Measurements from ENCODE around the gene SLC35G3.
"Not testable (repeated sequence)": the region's sequence is repeated elsewhere in the genome, so short reads cannot be mapped to it uniquely, and the experiment has no call there.

SLC35G3 gene

DNA sequence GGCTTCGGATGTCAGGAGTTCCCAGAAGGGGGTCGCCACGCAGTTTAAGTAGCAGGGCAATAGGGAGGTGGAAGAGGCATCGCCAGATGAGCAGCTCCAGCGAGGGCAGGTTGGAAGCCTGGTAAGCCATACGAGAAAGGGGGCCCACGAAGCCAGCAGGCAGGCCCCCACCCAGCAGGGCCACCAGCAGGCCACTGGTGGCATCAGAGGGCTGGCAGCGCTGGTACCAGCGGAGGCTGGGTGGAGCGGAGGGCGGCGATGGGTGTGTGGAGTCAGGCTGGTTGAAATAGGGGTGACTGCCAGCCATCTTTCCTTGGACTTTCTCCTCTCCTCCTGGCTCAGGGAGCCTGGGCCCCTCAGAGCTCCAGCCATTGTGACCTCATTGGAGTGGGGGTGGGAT lies at the start of gene SLC35G3:
SLC35G3 (minus strand) TSS at position 393 of the 400 bp plus-strand sequence; CDS start at position 307, 86 bp downstream.
- H3K36me3 Mint-ChIP-seq (ENCODE audit: low read depth); H3K27ac Mint-ChIP-seq; H3K4me1 Mint-ChIP-seq; H3K27me3 Mint-ChIP-seq (ENCODE audit: low read depth); H3K4me3 Mint-ChIP-seq: not testable (repeated sequence)
- H3K9me3 Mint-ChIP-seq, result peaks cover 16% of the 10 kb centered on the region

GRCh38 chr17:35243561-35244340 lies 49.6 kb upstream of the SLC35G3 start:
- peaks cover 16% of the 10 kb centered on the region for H3K36me3 Mint-ChIP-seq (ENCODE audit: low read depth)
- no peak for TF ChIP-seq CTCF (IDR thresholded peaks at IDR 0.05; ENCODE audit: unreplicated experiment in 3 of 3)
- H3K27ac Mint-ChIP-seq, result peak overlapping the region; percentile 94 to 98 (median 96)
- H3K4me3 Mint-ChIP-seq, result peak overlapping the region; percentile 96 to 99 (median 96)
- peaks cover 35% of the 10 kb centered on the region for H3K4me1 Mint-ChIP-seq
- no peaks in the 10 kb centered on the region for H3K27me3 Mint-ChIP-seq (ENCODE audit: low read depth)
- H3K9me3 Mint-ChIP-seq, result no peaks in the 10 kb centered on the region

DNA sequence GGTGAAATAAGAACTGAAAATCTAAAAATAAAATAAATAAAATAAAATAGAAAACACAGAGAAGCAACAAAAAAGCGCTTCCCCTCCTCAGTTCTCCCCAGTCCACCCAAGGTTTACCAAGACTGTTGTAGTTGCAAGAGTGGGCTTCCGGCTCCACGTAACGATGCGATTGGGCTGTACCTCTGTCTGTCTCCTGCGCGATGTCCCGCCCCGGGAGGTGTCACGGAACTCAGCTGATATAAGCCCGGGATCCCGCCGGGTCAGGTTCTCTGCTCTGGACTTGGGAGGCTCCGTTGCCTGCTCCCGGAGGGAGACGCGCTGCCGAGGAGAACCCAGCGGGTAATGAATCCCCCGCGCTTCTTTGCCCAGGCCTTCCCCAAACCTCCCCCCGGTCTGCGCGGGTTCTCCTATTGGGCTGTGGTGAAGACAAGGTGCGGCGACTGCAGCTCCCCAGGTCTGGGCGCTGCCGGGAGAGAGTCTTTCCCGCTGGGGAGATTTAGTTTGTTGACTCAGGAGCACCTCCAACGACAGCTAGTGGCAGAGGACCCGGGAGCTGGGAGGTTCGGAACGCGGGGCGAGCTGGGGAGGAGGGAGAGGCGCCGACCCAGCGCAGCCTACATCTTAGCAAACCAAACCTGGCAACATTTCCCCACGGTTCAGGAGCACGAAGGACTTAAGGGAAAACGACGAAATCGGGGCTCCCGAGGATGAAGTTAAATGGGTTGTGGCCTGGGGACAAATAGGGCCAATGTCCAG lies 48.8 kb upstream of the SLC35G3 start, which contains the start of gene SLFN5:
SLFN5 (plus strand) TSS at position 268 of the 756 bp plus-strand sequence. CDS start 15,619 bp downstream, outside the sequence.
- Mint-ChIP-seq H3K9me3 (no peaks in the 10 kb centered on the region), H3K27ac (peak within 1 kb of the TSS; percentile 94 to 98 (median 96)), H3K4me3 (peak within 1 kb of the TSS; percentile 96 to 99 (median 96)), H3K27me3 (ENCODE audit: low read depth) (no peaks in the 10 kb centered on the region), H3K36me3 (ENCODE audit: low read depth) (peaks cover 10% of the 10 kb centered on the region), H3K4me1 (peaks cover 35% of the 10 kb centered on the region)
- no peak for TF ChIP-seq CTCF (IDR thresholded peaks at IDR 0.05; ENCODE audit: unreplicated experiment in 3 of 3)

- Mint-ChIP-seq H3K36me3 (ENCODE audit: low read depth) (peaks cover 3% of the 10 kb centered on the region), H3K4me1 (peaks cover 35% of the 10 kb centered on the region), H3K27ac (peak overlapping the region; percentile 94 to 98 (median 96)), H3K27me3 (ENCODE audit: low read depth) (no peaks in the 10 kb centered on the region), H3K4me3 (peak overlapping the region; percentile 96 to 99 (median 96)), H3K9me3 (no peaks in the 10 kb centered on the region)
- peak; percentile 31 to 39 (median 37) for TF ChIP-seq CTCF (IDR thresholded peaks at IDR 0.05; ENCODE audit: unreplicated experiment in 3 of 3)
Measured at GRCh38 chr17:35242158-35242804, 48.1 kb upstream of the SLC35G3 start.

GRCh38 chr17:35241520-35241919 lies 47.3 kb upstream of the SLC35G3 start:
- H3K36me3 Mint-ChIP-seq (ENCODE audit: low read depth), result no peaks in the 10 kb centered on the region
- H3K4me1 Mint-ChIP-seq, result peaks cover 35% of the 10 kb centered on the region
- no peak for TF ChIP-seq CTCF (IDR thresholded peaks at IDR 0.05; ENCODE audit: unreplicated experiment in 3 of 3)
- H3K27me3 Mint-ChIP-seq (ENCODE audit: low read depth), result peaks cover 4% of the 10 kb centered on the region
- H3K27ac Mint-ChIP-seq, result peak overlapping the region; percentile 94 to 98 (median 96)
- H3K9me3 Mint-ChIP-seq, result no peaks in the 10 kb centered on the region
- peak overlapping the region; percentile 96 to 99 (median 96) for H3K4me3 Mint-ChIP-seq

DNA sequence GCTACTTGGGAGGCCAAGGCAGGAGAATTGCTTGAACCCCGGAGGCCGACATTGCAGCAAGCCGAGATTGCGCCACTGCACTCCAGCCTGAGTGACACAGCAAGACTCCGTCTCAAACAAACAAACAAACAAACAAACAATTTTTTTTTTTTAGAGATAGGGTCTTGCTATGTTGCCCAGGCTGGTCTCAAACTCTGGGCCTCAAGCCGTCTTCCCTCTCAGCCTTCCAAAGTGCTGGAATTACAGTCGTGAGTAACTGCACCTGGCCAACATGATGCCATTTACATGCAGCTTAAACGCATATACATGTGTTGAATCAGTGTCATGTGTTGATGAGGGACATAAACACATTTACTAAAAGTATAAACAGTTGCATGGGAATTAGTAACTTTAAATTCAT lies 46.7 kb upstream of the SLC35G3 start:
- H3K36me3 Mint-ChIP-seq (ENCODE audit: low read depth), result no peaks in the 10 kb centered on the region
- H3K4me3 Mint-ChIP-seq, result peak overlapping the region; percentile 96 to 99 (median 96)
- H3K4me1 Mint-ChIP-seq, result peaks cover 35% of the 10 kb centered on the region
- H3K9me3 Mint-ChIP-seq, result no peaks in the 10 kb centered on the region
- peaks cover 4% of the 10 kb centered on the region for H3K27me3 Mint-ChIP-seq (ENCODE audit: low read depth)
- TF ChIP-seq CTCF (IDR thresholded peaks at IDR 0.05; ENCODE audit: unreplicated experiment in 3 of 3), result no peak
- H3K27ac Mint-ChIP-seq, result peak overlapping the region in 2 of 3 experiments; percentile 34 to 81
